Activated T-cell treated with anti-CD3 and anti-CD28 coated beads, Interleukin-2, amount 50 U/mL, for 72 hours (primary cell): ENCODE data around the gene C1orf226. TPM values are rescaled to one million over a fixed set of nuclear protein-coding genes. Genes with fewer than 3 reads are reported as not detected.

Experiments used
- ATAC-seq, 2 donors: fragments of 150-1000 bp; cut with Tn5 transposase; replicated peaks in 1 of 2; 2 replicates each; pipeline ENCODE4 v1.10.0; 2021; ENCODE audit warnings: moderate library complexity in 2 of 2, mild to moderate bottlenecking in 1 of 2
- DNase-seq, 2 donors: peaks; one replicate each; pipeline ENCODE4 v3.0.0; 2021 to 2022; ENCODE audit warnings: mixed read lengths in 1 of 2
- H3K27ac Mint-ChIP-seq: one replicate; pipeline ENCODE4 v1.8.0; 2022; ENCODE audit warnings: mild to moderate bottlenecking, moderate library complexity, mixed read lengths
- H3K27me3 Mint-ChIP-seq: one replicate; pipeline ENCODE4 v1.8.0; 2022; ENCODE audit warnings: low read depth, mixed read lengths
- H3K36me3 Mint-ChIP-seq, 2 donors: one replicate each; pipeline ENCODE4 v1.8.0; 2022; ENCODE audit warnings: mixed read lengths in 2 of 2, mild to moderate bottlenecking in 1 of 2; ENCODE audit not compliant: insufficient read depth in 2 of 2
- H3K4me1 Mint-ChIP-seq: one replicate; pipeline ENCODE4 v1.8.0; 2022; ENCODE audit warnings: low read depth, mixed read lengths
- H3K4me3 Mint-ChIP-seq, 2 donors: one replicate each; pipeline ENCODE4 v1.8.0; 2022; ENCODE audit warnings: mild to moderate bottlenecking in 2 of 2, mixed read lengths in 2 of 2, moderate library complexity in 2 of 2
- H3K9me3 Mint-ChIP-seq, 2 donors: one replicate each; pipeline ENCODE4 v1.8.0; 2022; ENCODE audit warnings: mixed read lengths in 2 of 2
- total RNA-seq, 2 donors: library from RNA; stranded (reverse); gene quantifications; one replicate each; pipeline ENCODE4 v1.2.3, GENCODE V29; 2022

Gene C1orf226
- total RNA-seq, 2 donors from 2014 or later = 0.19 to 0.26 TPM

GRCh38 chr1:162390396-162391185 lies 9.1 kb downstream of the C1orf226 start:
- no peaks in the 10 kb centered on the region for H3K9me3 Mint-ChIP-seq
- no peaks in the 10 kb centered on the region for H3K36me3 Mint-ChIP-seq
- DNase-seq (no peak), ATAC-seq (no peak)
- no peak overlapping the region for H3K27ac Mint-ChIP-seq
- H3K4me1 Mint-ChIP-seq = no peaks in the 10 kb centered on the region
- H3K4me3 Mint-ChIP-seq = no peak overlapping the region
- peaks cover 15% of the 10 kb centered on the region for H3K27me3 Mint-ChIP-seq

GRCh38 chr1:162391790-162392563 lies 10.4 kb downstream of the C1orf226 start:
- no peak overlapping the region for H3K27ac Mint-ChIP-seq
- H3K9me3 Mint-ChIP-seq = no peaks in the 10 kb centered on the region
- no peaks in the 10 kb centered on the region for H3K4me1 Mint-ChIP-seq

DNA sequence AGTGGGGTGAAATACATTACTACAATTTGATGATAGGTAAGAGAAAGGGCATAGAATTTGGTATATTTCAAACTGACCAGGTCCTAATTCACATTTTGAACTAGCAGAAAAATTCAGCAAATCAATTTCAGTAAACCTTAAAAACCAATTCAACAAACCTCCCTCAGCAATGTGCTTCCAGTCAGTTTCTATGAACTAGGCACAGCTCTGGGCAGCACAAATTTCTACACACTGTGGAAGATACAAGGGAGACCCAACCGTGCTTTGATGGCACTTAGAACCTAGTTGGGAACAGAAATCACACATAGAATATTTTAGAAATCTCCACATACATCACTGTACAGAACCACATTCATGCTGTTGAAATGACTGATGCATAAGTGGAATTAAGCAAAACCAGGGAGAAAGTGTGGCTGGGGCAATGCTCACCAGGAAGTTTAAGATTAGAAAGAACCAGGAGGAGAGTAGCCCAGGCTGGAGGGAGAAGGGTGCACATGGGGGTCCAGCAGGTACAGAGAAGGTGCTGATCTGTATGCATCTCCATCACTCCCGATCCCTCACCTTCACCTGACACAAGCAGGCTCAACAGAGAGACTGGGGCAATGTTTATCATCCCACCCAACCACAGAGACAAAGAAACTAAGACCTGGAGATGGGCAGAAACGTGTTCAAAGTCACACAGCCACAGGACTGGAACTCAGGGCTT lies 14.8 kb downstream of the C1orf226 start:
- ATAC-seq = no peak
- no peaks in the 10 kb centered on the region for H3K36me3 Mint-ChIP-seq
- H3K27ac Mint-ChIP-seq = no peak overlapping the region
- no peak for DNase-seq
- H3K4me1 Mint-ChIP-seq = no peaks in the 10 kb centered on the region
- H3K9me3 Mint-ChIP-seq = no peaks in the 10 kb centered on the region
- no peak overlapping the region for H3K4me3 Mint-ChIP-seq
- H3K27me3 Mint-ChIP-seq = peaks cover 12% of the 10 kb centered on the region

More at GRCh38 chr1:162391790-162392563, 10.4 kb downstream of the C1orf226 start:
- DNase-seq (no peak), ATAC-seq (no peak)
- H3K36me3 Mint-ChIP-seq = no peaks in the 10 kb centered on the region
- no peak overlapping the region for H3K4me3 Mint-ChIP-seq
- H3K27me3 Mint-ChIP-seq = peaks cover 25% of the 10 kb centered on the region

DNA sequence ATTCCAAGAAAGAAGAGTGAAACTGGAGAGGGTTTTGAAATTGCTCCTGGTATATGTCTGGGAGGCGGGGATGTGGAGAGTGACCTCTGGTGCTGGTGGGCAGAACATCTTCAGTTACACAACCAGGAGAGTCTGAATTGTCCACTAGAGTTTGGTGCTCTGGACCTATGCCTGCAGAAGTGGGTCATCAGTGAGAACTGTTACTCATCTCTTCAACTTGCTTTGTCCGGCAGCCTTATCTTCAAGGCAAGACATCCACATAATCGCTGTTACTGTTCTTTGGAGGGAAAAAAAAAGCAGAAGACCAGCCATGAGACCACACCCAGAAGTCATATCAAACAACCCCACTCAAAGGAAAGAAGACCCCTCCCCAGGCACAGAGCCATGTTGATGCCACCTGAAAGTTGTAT lies 15.5 kb downstream of the C1orf226 start:
- H3K27me3 Mint-ChIP-seq = peaks cover 12% of the 10 kb centered on the region
- no peaks in the 10 kb centered on the region for H3K4me1 Mint-ChIP-seq
- no peak for DNase-seq
- no peaks in the 10 kb centered on the region for H3K9me3 Mint-ChIP-seq
- no peaks in the 10 kb centered on the region for H3K36me3 Mint-ChIP-seq
- no peak overlapping the region for H3K27ac Mint-ChIP-seq
- no peak overlapping the region for H3K4me3 Mint-ChIP-seq
- no peak for ATAC-seq

GRCh38 chr1:162397943-162398560 lies 16.5 kb downstream of the C1orf226 start:
- Mint-ChIP-seq H3K27ac (no peak overlapping the region), H3K4me1 (no peaks in the 10 kb centered on the region), H3K36me3 (no peaks in the 10 kb centered on the region), H3K9me3 (no peaks in the 10 kb centered on the region), H3K4me3 (no peak overlapping the region), H3K27me3 (peaks cover 12% of the 10 kb centered on the region)
- no peak for ATAC-seq
- DNase-seq = no peak

- ATAC-seq (no peak), DNase-seq (no peak)
- Mint-ChIP-seq H3K4me1 (no peaks in the 10 kb centered on the region), H3K27me3 (peaks cover 12% of the 10 kb centered on the region), H3K9me3 (no peaks in the 10 kb centered on the region), H3K4me3 (no peak overlapping the region), H3K27ac (no peak overlapping the region), H3K36me3 (no peaks in the 10 kb centered on the region)
Observed at GRCh38 chr1:162398999-162399580, 17.6 kb downstream of the C1orf226 start.

DNA sequence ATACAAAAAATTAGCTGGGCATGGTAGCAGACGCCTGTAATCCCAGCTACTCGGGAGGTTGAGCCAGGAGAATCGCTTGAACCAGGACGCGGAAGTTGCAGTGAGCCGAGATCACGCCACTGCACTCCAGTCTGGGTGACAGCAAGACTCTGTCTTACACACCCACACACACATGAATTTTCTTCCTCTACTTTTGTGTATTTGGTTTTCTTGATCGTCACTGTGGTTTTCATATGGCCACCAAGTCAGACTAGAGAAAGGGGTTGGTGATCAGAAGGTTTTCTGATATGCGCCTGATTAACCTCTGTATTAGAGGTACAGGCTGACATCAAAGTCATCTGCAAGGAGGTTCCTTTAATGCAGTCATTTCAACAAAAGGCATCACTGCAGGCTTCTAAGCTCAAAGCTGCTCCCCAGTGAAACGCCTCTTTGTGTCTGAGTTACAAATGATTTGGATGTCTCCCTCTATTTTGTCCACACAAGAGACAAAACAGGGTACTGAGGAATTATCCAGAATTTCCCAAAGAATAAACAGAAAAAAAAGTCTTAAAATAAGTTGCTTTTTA lies 19.3 kb downstream of the C1orf226 start:
- no peaks in the 10 kb centered on the region for H3K9me3 Mint-ChIP-seq
- DNase-seq (no peak), ATAC-seq (no peak)
- no peak overlapping the region for H3K4me3 Mint-ChIP-seq
- no peaks in the 10 kb centered on the region for H3K36me3 Mint-ChIP-seq
- H3K27me3 Mint-ChIP-seq = peaks cover 12% of the 10 kb centered on the region
- H3K27ac Mint-ChIP-seq = no peak overlapping the region
- no peaks in the 10 kb centered on the region for H3K4me1 Mint-ChIP-seq

DNA sequence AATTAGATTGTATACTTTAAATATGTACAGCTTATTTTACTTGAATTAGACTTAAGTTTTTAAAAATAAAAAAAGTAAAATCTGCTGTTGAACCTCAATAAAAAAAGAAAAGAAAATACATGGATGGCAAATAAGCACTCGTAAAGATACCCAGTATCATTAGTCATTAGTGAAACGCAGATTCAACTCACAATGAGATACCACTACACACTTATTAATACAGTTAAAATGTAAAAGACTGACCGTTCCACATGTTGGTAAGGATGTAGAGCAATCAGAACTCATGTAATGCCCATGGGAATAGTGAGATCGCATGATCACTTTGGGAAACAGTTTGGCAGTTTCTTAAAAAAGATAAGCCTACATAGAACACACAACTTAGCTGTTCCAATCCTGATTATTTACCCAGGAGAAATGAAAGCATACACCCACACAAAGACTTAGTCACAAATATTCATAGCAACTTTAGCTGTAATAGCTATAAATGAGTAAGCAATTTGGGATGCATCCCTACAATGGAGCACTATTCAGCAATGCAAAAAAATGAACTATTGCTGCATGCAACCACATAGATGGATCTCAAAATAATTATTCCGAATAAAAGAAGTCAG lies 23.1 kb downstream of the C1orf226 start:
- no peaks in the 10 kb centered on the region for H3K4me1 Mint-ChIP-seq
- peaks cover 7% of the 10 kb centered on the region for H3K27me3 Mint-ChIP-seq
- ATAC-seq = no peak
- no peak overlapping the region for H3K4me3 Mint-ChIP-seq
- no peak overlapping the region for H3K27ac Mint-ChIP-seq
- H3K36me3 Mint-ChIP-seq = no peaks in the 10 kb centered on the region
- H3K9me3 Mint-ChIP-seq = no peaks in the 10 kb centered on the region
- DNase-seq = no peak

DNA sequence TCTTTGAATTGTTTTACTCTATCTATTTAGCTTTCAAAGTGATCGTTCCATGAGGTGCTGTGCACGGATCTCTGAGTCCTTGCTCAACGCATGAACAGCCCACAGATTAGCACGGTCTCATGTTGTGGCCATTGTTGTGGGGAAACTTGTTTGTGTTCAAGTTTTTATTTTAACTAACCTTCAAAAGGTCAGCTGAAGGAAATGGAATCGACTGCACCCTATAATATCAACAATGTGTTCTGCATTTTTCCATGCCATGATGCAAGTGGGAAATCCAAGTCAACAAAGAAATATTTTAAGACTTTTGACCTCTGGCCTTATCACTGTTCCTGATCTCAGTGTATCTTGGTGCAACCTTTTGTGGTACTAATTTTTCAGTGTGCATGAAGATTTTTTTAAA lies 24.3 kb downstream of the C1orf226 start:
- no peak overlapping the region for H3K4me3 Mint-ChIP-seq
- no peaks in the 10 kb centered on the region for H3K36me3 Mint-ChIP-seq
- ATAC-seq = no peak
- no peak overlapping the region for H3K27ac Mint-ChIP-seq
- peaks cover 13% of the 10 kb centered on the region for H3K27me3 Mint-ChIP-seq
- no peaks in the 10 kb centered on the region for H3K9me3 Mint-ChIP-seq
- H3K4me1 Mint-ChIP-seq = no peaks in the 10 kb centered on the region
- DNase-seq = no peak

- H3K4me3 Mint-ChIP-seq = no peak overlapping the region
- ATAC-seq (no peak), DNase-seq (no peak)
- no peaks in the 10 kb centered on the region for H3K9me3 Mint-ChIP-seq
- no peaks in the 10 kb centered on the region for H3K36me3 Mint-ChIP-seq
- H3K27me3 Mint-ChIP-seq = peaks cover 13% of the 10 kb centered on the region
- H3K4me1 Mint-ChIP-seq = no peaks in the 10 kb centered on the region
- no peak overlapping the region for H3K27ac Mint-ChIP-seq
Observed at GRCh38 chr1:162406811-162407210, 25.3 kb downstream of the C1orf226 start.

GRCh38 chr1:162407539-162407938 lies 26.0 kb downstream of the C1orf226 start:
- Mint-ChIP-seq H3K27ac (no peak overlapping the region), H3K4me3 (no peak overlapping the region), H3K36me3 (no peaks in the 10 kb centered on the region), H3K27me3 (peaks cover 13% of the 10 kb centered on the region), H3K9me3 (no peaks in the 10 kb centered on the region), H3K4me1 (no peaks in the 10 kb centered on the region)
- ATAC-seq (no peak), DNase-seq (no peak)

GRCh38 chr1:162412002-162412401 lies 30.5 kb downstream of the C1orf226 start, which contains the start of gene SH2D1B:
SH2D1B (minus strand) TSS chr1:162412136; CDS start chr1:162412016, 120 bp downstream.
- no peak for ATAC-seq
- Mint-ChIP-seq H3K9me3 (no peaks in the 10 kb centered on the region), H3K4me3 (no peak within 1 kb of the TSS), H3K27ac (no peak within 1 kb of the TSS), H3K4me1 (no peaks in the 10 kb centered on the region), H3K36me3 (no peaks in the 10 kb centered on the region), H3K27me3 (peaks cover 13% of the 10 kb centered on the region)
- DNase-seq = no peak
